HepG2 (cell line): ENCODE results near the gene HSPB6. TPM values are rescaled to one million over a fixed set of nuclear protein-coding genes. Genes with fewer than 3 reads are reported as not detected.

Experiments
- CEBPB ChIP-seq: IDR thresholded peaks from 2 replicates; pipeline ENCODE4 v1.6.1; 2011; ENCODE audit warnings: low read depth, low read length, improper control_type of control experiment, borderline replicate concordance
- DMAP1 ChIP-seq: IDR thresholded peaks from 2 replicates; pipeline ENCODE4 v1.6.1; 2016
- DRAP1 ChIP-seq: IDR thresholded peaks from 2 replicates; pipeline ENCODE4 v1.6.1; 2016; ENCODE audit warnings: missing genetic modification reagents, missing compliant biosample characterization
- EEA1 ChIP-seq: sonication (generic); formaldehyde crosslinking; IDR thresholded peaks from 2 replicates; pipeline ENCODE4 v1.5.1; 2020; ENCODE audit warnings: mild to moderate bottlenecking, missing genetic modification reagents, borderline replicate concordance
- GMEB2 ChIP-seq: IDR thresholded peaks from 2 replicates; pipeline ENCODE4 v1.6.1; 2016; ENCODE audit warnings: missing biosample characterization, missing genetic modification reagents, low read depth
- HNRNPH1 ChIP-seq: fragments of 200-400 bp; formaldehyde crosslinking; optimal IDR thresholded peaks from 2 replicates; pipeline ENCODE3; 2017; ENCODE audit warnings: mild to moderate bottlenecking, low read depth, low read length
- HNRNPK ChIP-seq: fragments of 200-400 bp; formaldehyde crosslinking; IDR thresholded peaks from 2 replicates; pipeline ENCODE4 v1.6.1; 2018; ENCODE audit warnings: low read length, low read depth, moderate library complexity, mild to moderate bottlenecking; ENCODE audit not compliant: poor library complexity, severe bottlenecking
- JUND ChIP-seq: sonication (generic); formaldehyde crosslinking; IDR thresholded peaks from 2 replicates; pipeline ENCODE4 v1.8.0; 2022; ENCODE audit warnings: mild to moderate bottlenecking, missing genetic modification reagents
- MBD4 ChIP-seq: IDR thresholded peaks from 2 replicates; pipeline ENCODE4 v1.6.1; 2012; ENCODE audit warnings: low read length, inconsistent platforms, borderline replicate concordance
- MLLT10 ChIP-seq: sonication (generic); formaldehyde crosslinking; IDR thresholded peaks from 2 replicates; pipeline ENCODE4 v1.4.0; 2020; ENCODE audit warnings: missing genetic modification reagents
- NBN ChIP-seq: fragments of 450-650 bp; conservative IDR thresholded peaks from 2 replicates; pipeline ENCODE4 v1.6.1; 2017
- PHF21A ChIP-seq: sonication (generic); formaldehyde crosslinking; IDR thresholded peaks from 2 replicates; pipeline ENCODE4 v1.5.0; 2020; ENCODE audit warnings: mild to moderate bottlenecking, missing genetic modification reagents
- REXO4 ChIP-seq: sonication (generic); formaldehyde crosslinking; IDR thresholded peaks from 2 replicates; pipeline ENCODE4 v1.8.0; 2022; ENCODE audit warnings: missing genetic modification reagents, mild to moderate bottlenecking, borderline replicate concordance
- SMC3 ChIP-seq: IDR thresholded peaks from 2 replicates; pipeline ENCODE4 v1.6.1; 2011; ENCODE audit warnings: low read length, improper control_type of control experiment
- TFE3 ChIP-seq: IDR thresholded peaks from 2 replicates; pipeline ENCODE4 v1.6.1; 2016
- ZBTB44 ChIP-seq: sonication (generic); formaldehyde crosslinking; IDR thresholded peaks from 2 replicates; pipeline ENCODE4 v1.4.0; 2020; ENCODE audit warnings: missing genetic modification reagents
- ZC3H13 ChIP-seq: sonication (generic); formaldehyde crosslinking; IDR thresholded peaks from 2 replicates; pipeline ENCODE4 v1.8.1; 2023; ENCODE audit warnings: mild to moderate bottlenecking, missing genetic modification reagents, moderate library complexity
- ZNF18 ChIP-seq: sonication (generic); formaldehyde crosslinking; IDR thresholded peaks from 2 replicates; pipeline ENCODE4 v1.8.0; 2022; ENCODE audit warnings: mild to moderate bottlenecking, missing genetic modification reagents; ENCODE audit not compliant: insufficient replicate concordance
- ZNF430 ChIP-seq: sonication (generic); formaldehyde crosslinking; IDR thresholded peaks from 2 replicates; pipeline ENCODE4 v1.9.0; 2021; ENCODE audit warnings: mild to moderate bottlenecking, missing genetic modification reagents
- ZNF510 ChIP-seq: sonication (generic); formaldehyde crosslinking; IDR thresholded peaks from 2 replicates; pipeline ENCODE4 v1.4.0; 2020; ENCODE audit warnings: low read depth, mild to moderate bottlenecking, missing genetic modification reagents
- ZNF563 ChIP-seq: sonication (generic); formaldehyde crosslinking; IDR thresholded peaks from 2 replicates; pipeline ENCODE4 v1.8.0; 2022; ENCODE audit warnings: mild to moderate bottlenecking, moderate library complexity, missing genetic modification reagents
- ZNF713 ChIP-seq: sonication (generic); formaldehyde crosslinking; IDR thresholded peaks from 2 replicates; pipeline ENCODE4 v1.4.0; 2020; ENCODE audit warnings: mild to moderate bottlenecking, missing genetic modification reagents
- ZNF773 ChIP-seq: sonication (generic); formaldehyde crosslinking; IDR thresholded peaks from 2 replicates; pipeline ENCODE4 v1.4.0; 2020; ENCODE audit warnings: missing genetic modification reagents, borderline replicate concordance
- ZNF776 ChIP-seq: sonication (generic); formaldehyde crosslinking; IDR thresholded peaks from 2 replicates; pipeline ENCODE4 v1.4.0; 2020; ENCODE audit warnings: mild to moderate bottlenecking, missing genetic modification reagents
- polyA plus RNA-seq, 8 experiments: library from polyadenylated mRNA; depleted of rRNA in 3 of 8; stranded (reverse) in 7 of 8; unstranded in 1 of 8; fragments of >200 nt; fragmentation: Illumina TruSeq in 4 of 8; extraction: Trizol in 4 of 8; gene quantifications; 2 replicates each; pipeline versions ENCODE4 v1.2.1 to v1.2.3, GENCODE V29; 2011 to 2016; ENCODE audit warnings: low read depth in 4 of 8, missing spikeins in 1 of 8, mixed read lengths in 1 of 8; ENCODE audit not compliant: insufficient read depth in 1 of 8
- total RNA-seq, 5 experiments: library from RNA; depleted of rRNA; stranded (reverse); fragments of >200 nt; fragmentation: Illumina TruSeq; extraction: Trizol; gene quantifications; 2 replicates each; pipeline ENCODE4 v1.2.3, GENCODE V29; 2016; ENCODE audit warnings: low read depth in 1 of 5

Gene HSPB6
- total and polyA plus RNA-seq, 2 of the 13 experiments (the other 11 are each of a cell fraction or from before 2014, with no cell fraction given) = 0.18 TPM; not detected in 1

- peak; percentile 46; the same call in 1 of the 2 replicates for TF ChIP-seq TFE3 (CRISPR knock-in tag)
- peak; percentile 84 for TF ChIP-seq DMAP1 (CRISPR knock-in tag)
- TF ChIP-seq PHF21A = no peak
- no peak for TF ChIP-seq HNRNPH1
- TF ChIP-seq REXO4 (CRISPR knock-in tag) = no peak
- no peak for TF ChIP-seq MBD4
- no peak for TF ChIP-seq SMC3
- TF ChIP-seq ZNF776 (CRISPR knock-in tag) = no peak; the same call in none of the 2 replicates
- TF ChIP-seq ZNF563 (CRISPR knock-in tag) = no peak; the same call in 1 of the 2 replicates
- peak; percentile 48; the same call in 1 of the 2 replicates for TF ChIP-seq ZNF510 (CRISPR knock-in tag)
- TF ChIP-seq GMEB2 (CRISPR knock-in tag) = no peak
- no peak for TF ChIP-seq MLLT10 (CRISPR knock-in tag)
- peak; percentile 34; the same call in 1 of the 2 replicates for TF ChIP-seq ZNF773 (CRISPR knock-in tag)
- no peak for TF ChIP-seq ZNF430 (CRISPR knock-in tag)
- peak; percentile 95; the same call in 1 of the 2 replicates for TF ChIP-seq ZC3H13 (CRISPR knock-in tag)
- no peak for TF ChIP-seq CEBPB
- TF ChIP-seq ZBTB44 = no peak
- 0 out of 2 replicates have a peak, but pooled peaks have one; percentile 27 for TF ChIP-seq JUND
- TF ChIP-seq NBN = no peak
- TF ChIP-seq DRAP1 (CRISPR knock-in tag) = no peak; the same call in 1 of the 2 replicates
- no peak for TF ChIP-seq EEA1 (CRISPR knock-in tag)
- TF ChIP-seq HNRNPK = no peak
- peak; percentile 31; the same call in 1 of the 2 replicates for TF ChIP-seq ZNF713 (CRISPR knock-in tag)
- TF ChIP-seq ZNF18 = no peak
Observed at GRCh38 chr19:35715981-35716800, 40.6 kb downstream of the HSPB6 start (continued).
